Left lung (tissue), 10 donors: ENCODE data around the gene PDAP1. TPM values are rescaled to one million over a fixed set of nuclear protein-coding genes. Genes with fewer than 3 reads are reported as not detected.

Experiments used
- ATAC-seq: fragments of 200-7000 bp; cut with Tn5 transposase; one replicate; pipeline ENCODE4 v1.9.1; 2020; ENCODE audit warnings: moderate library complexity
- DNase-seq, 4 donors: peaks; one replicate each; pipeline ENCODE4 v3.0.0-alpha.2; 2013 to 2020
- H3K27ac ChIP-seq, 2 donors: fragments of 200-600 bp; sonication (generic) in 1 of 2; one replicate each; pipeline versions ENCODE4 v1.5.0 to v1.8.0; 2020 to 2021
- H3K27me3 ChIP-seq, 2 donors: fragments of 200-600 bp; sonication (generic) in 1 of 2; one replicate each; pipeline versions ENCODE4 v1.5.0 to v1.8.0; 2020 to 2021
- H3K36me3 ChIP-seq, 2 donors: fragments of 200-600 bp; sonication (generic) in 1 of 2; one replicate each; pipeline versions ENCODE4 v1.5.0 to v1.8.0; 2020 to 2021
- H3K4me1 ChIP-seq, 2 donors: fragments of 200-600 bp; one replicate each; pipeline ENCODE4 v1.8.0; 2021
- H3K4me3 ChIP-seq, 2 donors: fragments of 200-600 bp; sonication (generic) in 1 of 2; one replicate each; pipeline versions ENCODE4 v1.5.0 to v1.8.0; 2020 to 2021; ENCODE audit warnings: mild to moderate bottlenecking in 1 of 2
- H3K9me3 ChIP-seq, 2 donors: fragments of 200-600 bp; sonication (generic) in 1 of 2; one replicate each; pipeline versions ENCODE4 v1.5.0 to v1.8.0; 2020 to 2021
- intact Hi-C, 2 donors: fragments of 100-400 bp; cut with DNase I; formaldehyde crosslinking; loops; one replicate each; pipeline versions ENCODE4 v1.11.2 to v1.14.2; 2022
- polyA plus RNA-seq, 6 donors: library from polyadenylated mRNA; unstranded; fragments of 120-200 nt; gene quantifications; one replicate each; pipeline ENCODE4 v1.2.1, GENCODE V29; 2013; ENCODE audit not compliant: insufficient read length in 6 of 6
- total RNA-seq, 2 donors: library from RNA; stranded (reverse); fragmentation: NEBNext Ultra II Directional; extraction: Animal tissue kit (Norgen Biotek cat#: 25700); gene quantifications; one replicate each; pipeline ENCODE4 v1.2.1, GENCODE V29; 2021
- TF ChIP-seq, protein P1 (sequence below), 2 donors: fragments of 200-600 bp; sonication (generic) in 1 of 2; IDR thresholded peaks; one replicate each; pipeline versions ENCODE4 v1.5.0 to v1.8.0; 2021; ENCODE audit warnings: antibody characterized with exemption in 2 of 2
- donor health status: DM: no; HTN: yes; CAD: no.
- donor health status: DM: no; HTN: no; CAD: no.

PDAP1 gene
- total and polyA plus RNA-seq, 8 donors: 68.5 to 150 (median 132) TPM

DNA sequence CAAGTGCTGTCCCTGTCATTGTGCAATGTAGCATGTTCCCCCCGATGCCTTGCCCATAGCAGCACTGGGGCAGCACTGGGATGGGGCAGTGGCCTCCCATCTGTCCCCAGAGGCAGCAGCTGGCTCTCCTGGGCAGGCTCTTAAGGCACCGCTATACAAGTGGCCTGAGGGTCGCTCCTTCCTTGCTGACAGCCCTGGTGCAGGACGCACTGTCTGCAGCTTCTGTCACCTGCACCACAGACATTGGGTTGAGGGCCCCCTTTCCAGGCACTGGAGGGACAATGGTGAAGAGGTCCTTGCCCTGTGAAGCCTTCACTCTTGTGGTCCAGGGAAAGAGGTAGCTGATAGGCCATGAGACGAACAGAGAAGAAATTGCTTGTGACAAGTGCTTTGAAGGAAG, 40.9 kb upstream of the PDAP1 start:
- Histone ChIP-seq H3K27ac (no peak overlapping the region), H3K27me3 (no peaks in the 10 kb centered on the region), H3K36me3 (peaks cover 0 to 100% of the 10 kb centered on the region in 2 donors), H3K9me3 (no peaks in the 10 kb centered on the region), H3K4me1 (no peaks in the 10 kb centered on the region), H3K4me3 (no peak overlapping the region)
- TF ChIP-seq, protein P1, sequence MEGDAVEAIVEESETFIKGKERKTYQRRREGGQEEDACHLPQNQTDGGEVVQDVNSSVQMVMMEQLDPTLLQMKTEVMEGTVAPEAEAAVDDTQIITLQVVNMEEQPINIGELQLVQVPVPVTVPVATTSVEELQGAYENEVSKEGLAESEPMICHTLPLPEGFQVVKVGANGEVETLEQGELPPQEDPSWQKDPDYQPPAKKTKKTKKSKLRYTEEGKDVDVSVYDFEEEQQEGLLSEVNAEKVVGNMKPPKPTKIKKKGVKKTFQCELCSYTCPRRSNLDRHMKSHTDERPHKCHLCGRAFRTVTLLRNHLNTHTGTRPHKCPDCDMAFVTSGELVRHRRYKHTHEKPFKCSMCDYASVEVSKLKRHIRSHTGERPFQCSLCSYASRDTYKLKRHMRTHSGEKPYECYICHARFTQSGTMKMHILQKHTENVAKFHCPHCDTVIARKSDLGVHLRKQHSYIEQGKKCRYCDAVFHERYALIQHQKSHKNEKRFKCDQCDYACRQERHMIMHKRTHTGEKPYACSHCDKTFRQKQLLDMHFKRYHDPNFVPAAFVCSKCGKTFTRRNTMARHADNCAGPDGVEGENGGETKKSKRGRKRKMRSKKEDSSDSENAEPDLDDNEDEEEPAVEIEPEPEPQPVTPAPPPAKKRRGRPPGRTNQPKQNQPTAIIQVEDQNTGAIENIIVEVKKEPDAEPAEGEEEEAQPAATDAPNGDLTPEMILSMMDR (IDR thresholded peaks at IDR 0.05): no peak
- intact Hi-C loops: no loop called here
- ATAC-seq: no peak
- no peak for DNase-seq

DNA sequence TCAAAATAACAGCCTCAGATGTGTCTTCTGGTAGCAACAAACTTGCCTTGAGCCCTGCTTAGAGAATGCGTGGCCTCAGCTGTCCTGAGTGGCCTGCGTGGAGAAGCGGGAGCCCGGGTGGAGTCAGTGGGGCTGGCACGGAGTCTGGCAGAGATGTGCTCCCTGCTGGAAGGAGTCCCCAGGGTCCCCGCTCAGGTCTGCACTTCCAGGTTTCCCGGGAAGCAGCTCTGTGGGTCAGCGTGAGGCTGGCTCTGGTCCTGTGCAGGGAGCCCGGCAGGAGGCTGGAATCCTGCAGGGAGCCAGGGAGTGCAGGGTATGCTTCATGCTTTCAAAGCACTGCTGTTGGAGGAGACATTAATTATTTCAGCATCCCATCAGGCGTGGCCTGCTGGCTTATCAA, 40.5 kb upstream of the PDAP1 start:
- no peaks in the 10 kb centered on the region for H3K4me1 ChIP-seq
- peaks cover 0 to 100% of the 10 kb centered on the region in 2 donors for H3K36me3 ChIP-seq
- no peak overlapping the region for H3K4me3 ChIP-seq
- no peaks in the 10 kb centered on the region for H3K27me3 ChIP-seq
- no peak for ATAC-seq
- TF ChIP-seq, protein P1 (IDR thresholded peaks at IDR 0.05): no peak
- no peak for DNase-seq
- H3K9me3 ChIP-seq: no peaks in the 10 kb centered on the region
- intact Hi-C loops: no loop called here
- H3K27ac ChIP-seq: no peak overlapping the region

DNA sequence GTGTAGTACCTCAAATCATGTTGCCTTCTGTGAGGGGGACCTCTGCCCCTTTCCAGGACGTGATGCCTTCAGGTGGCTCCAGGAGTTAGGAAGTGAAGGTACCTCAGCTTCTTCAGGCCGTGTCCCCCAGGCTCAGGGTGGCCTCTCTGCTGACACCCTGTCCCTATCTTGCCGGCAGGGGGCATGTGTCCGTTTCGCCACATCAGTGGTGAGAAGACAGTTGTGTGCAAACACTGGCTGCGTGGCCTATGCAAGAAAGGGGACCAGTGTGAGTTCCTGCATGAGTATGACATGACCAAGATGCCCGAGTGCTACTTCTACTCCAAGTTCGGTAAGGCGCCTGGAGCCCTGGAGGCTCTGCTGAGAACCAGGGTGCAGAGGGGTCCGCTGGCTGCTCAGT, 39.5 kb upstream of the PDAP1 start:
- TF ChIP-seq, protein P1 (IDR thresholded peaks at IDR 0.05): no peak
- Histone ChIP-seq H3K27me3 (no peaks in the 10 kb centered on the region), H3K9me3 (no peaks in the 10 kb centered on the region), H3K4me1 (peaks cover 0 to 4% of the 10 kb centered on the region in 2 donors), H3K27ac (no peak overlapping the region), H3K4me3 (no peak overlapping the region), H3K36me3 (peaks cover 0 to 100% of the 10 kb centered on the region in 2 donors)
- no peak for DNase-seq
- ATAC-seq: no peak
- intact Hi-C loops: no loop called here

DNA sequence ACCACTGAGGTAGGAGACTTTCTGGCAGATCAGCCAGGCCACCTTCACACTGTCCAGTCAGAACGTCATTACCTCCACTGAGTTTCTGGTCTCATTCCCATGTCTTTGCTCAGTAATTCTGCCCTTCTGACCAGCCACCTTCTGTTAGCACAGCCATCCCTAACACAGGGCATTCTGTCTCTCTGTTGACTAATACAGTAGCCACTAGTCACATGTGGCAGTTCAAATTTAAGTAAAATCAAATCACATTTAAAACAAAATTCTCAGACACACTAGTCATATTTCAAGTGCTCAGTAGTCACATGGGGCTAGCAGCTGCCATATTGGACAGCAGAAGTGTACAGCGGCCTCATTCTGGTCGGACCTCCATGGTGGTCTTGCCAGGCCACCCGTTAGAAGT, 37.7 kb upstream of the PDAP1 start:
- DNase-seq (no peak), ATAC-seq (no peak)
- TF ChIP-seq, protein P1 (IDR thresholded peaks at IDR 0.05): no peak
- Histone ChIP-seq H3K27ac (no peak overlapping the region), H3K27me3 (no peaks in the 10 kb centered on the region), H3K4me3 (no peak overlapping the region), H3K4me1 (peaks cover 0 to 11% of the 10 kb centered on the region in 2 donors), H3K36me3 (peaks cover 0 to 91% of the 10 kb centered on the region in 2 donors), H3K9me3 (no peaks in the 10 kb centered on the region)
- intact Hi-C loops: no loop called here

DNA sequence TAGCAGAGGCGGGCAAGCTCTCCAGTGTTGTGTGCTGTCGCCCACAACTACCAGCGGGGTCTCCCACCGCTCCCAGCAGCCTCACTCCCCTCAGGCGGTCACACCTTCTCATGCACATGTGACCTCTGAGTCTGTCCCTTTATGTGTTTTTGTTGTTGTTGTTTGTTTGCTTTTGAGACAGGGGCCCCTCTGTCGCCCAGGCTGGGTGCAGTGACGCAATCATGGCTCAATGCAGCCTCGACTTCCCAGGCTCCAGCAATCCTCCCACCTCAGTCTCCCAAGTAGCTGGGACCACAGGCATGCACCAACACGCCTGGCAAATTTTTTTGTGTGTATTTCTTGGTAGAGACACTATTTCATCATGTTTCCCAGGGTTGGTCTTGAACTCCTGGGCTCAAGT, 31.8 kb upstream of the PDAP1 start:
- Histone ChIP-seq H3K4me3 (peak overlapping the region in 1 of 2 donors; percentile 91), H3K36me3 (peaks cover 0 to 36% of the 10 kb centered on the region in 2 donors), H3K27ac (no peak overlapping the region), H3K9me3 (no peaks in the 10 kb centered on the region), H3K27me3 (no peaks in the 10 kb centered on the region), H3K4me1 (peaks cover 10 to 40% of the 10 kb centered on the region in 2 donors)
- DNase-seq (no peak), ATAC-seq (no peak)
- intact Hi-C loops: no loop called here
- TF ChIP-seq, protein P1 (IDR thresholded peaks at IDR 0.05): no peak
